NCI-H146 treated with DMSO at 0.1 percent for 48 hours (cell line): ENCODE results near the gene RGL4.
"Not testable (repeated sequence)": the region's sequence is repeated elsewhere in the genome, so short reads cannot be mapped to it uniquely, and the experiment has no call there.

Experiments used
- DNase-seq: peaks from one replicate; lab custom pipeline; 2025; ENCODE audit not compliant: unreplicated experiment; lab: John Stamatoyannopoulos, UW

Gene RGL4

GRCh38 chr22:23728108-23728507 lies 37.3 kb downstream of the RGL4 start:
- DNase-seq: not testable (repeated sequence)

- no peak for DNase-seq
Observed at GRCh38 chr22:23737696-23738095, 46.9 kb downstream of the RGL4 start.

GRCh38 chr22:23742505-23743264 lies 51.9 kb downstream of the RGL4 start:
- no peak for DNase-seq

- DNase-seq: no peak
Observed at GRCh38 chr22:23743303-23743705, 52.5 kb downstream of the RGL4 start.

- no peak for DNase-seq
Observed at GRCh38 chr22:23744001-23744400, 53.2 kb downstream of the RGL4 start.

- DNase-seq: no peak
Observed at GRCh38 chr22:23744485-23744884, 53.7 kb downstream of the RGL4 start.

GRCh38 chr22:23745791-23746190 lies 55.0 kb downstream of the RGL4 start:
- no peak for DNase-seq
